OCI-LY1 (cell line): ENCODE data around the gene ITGA1.

ENCODE experiments used
- CTCF ChIP-seq: fragments of 200-600 bp; sonication (generic), shearing (Covaris generic); IDR thresholded peaks from 2 replicates; pipeline ENCODE4 v1.5.1; 2017; ENCODE audit warnings: mild to moderate bottlenecking, antibody characterized with exemption, low read length, moderate library complexity, mixed read lengths
- EZH2 ChIP-seq: fragments of 200-600 bp; sonication (generic), shearing (Covaris generic); IDR thresholded peaks from 2 replicates; pipeline ENCODE4 v1.8.0; 2017; ENCODE audit warnings: borderline replicate concordance, mixed run types, mild to moderate bottlenecking, antibody characterized with exemption, low read length, moderate library complexity, mixed read lengths

GRCh38 chr5:52894451-52894850, 106.7 kb downstream of the ITGA1 start:
- TF ChIP-seq CTCF (no peak), EZH2 (no peak)
